Hepatocyte (in vitro differentiated cells): ENCODE data around the gene THRAP3.

Experiments used
- EZH2 ChIP-seq: fragments of 200-600 bp; sonication (generic); IDR thresholded peaks from 2 replicates; pipeline ENCODE4 v1.6.1; 2016; ENCODE audit warnings: antibody characterized with exemption, mild to moderate bottlenecking, borderline replicate concordance
- TF ChIP-seq, protein P1 (sequence below): fragments of 200-600 bp; sonication (generic); IDR thresholded peaks from 2 replicates; pipeline ENCODE4 v1.5.1; 2016; ENCODE audit warnings: antibody characterized with exemption, mild to moderate bottlenecking; ENCODE audit not compliant: poor library complexity

DNA sequence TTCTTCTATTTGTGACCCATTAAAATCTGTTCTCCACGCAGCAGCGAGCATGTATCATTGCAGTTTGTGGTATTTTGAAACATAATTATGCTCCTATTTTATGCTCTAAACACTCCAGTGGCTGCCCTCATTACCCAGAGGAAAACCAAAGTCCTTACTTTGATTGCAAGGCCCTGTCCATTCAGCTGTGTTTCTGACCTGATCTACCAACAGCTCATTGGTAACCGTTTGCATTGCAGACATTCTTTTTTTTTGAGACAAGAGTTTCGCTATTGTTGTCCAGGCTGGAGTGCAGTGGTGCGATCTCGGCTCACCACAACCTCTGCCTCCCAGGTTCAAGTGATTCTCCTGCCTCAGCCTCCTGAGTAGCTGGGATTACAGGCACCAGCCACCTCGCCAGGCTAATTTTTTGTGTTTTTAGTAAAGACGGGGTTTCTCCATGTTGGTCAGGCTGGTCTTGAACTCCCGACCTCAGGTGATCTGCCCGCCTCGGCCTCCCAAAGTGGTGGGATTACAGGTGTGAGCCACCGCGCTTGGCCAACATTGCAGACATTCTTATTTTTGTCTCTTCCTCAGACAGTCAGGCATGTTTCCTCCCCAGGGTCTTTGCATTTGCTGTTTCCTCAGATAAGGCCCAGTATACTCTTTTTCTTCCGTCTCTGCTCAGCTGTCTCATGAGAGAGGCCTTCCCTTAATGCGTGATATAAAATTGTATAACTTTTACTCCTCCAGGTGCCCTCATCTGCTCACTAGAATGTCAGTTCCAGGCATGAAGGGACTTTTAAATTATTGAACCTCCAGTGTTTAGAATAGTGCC lies 32.5 kb downstream of the THRAP3 start:
- TF ChIP-seq, protein P1, sequence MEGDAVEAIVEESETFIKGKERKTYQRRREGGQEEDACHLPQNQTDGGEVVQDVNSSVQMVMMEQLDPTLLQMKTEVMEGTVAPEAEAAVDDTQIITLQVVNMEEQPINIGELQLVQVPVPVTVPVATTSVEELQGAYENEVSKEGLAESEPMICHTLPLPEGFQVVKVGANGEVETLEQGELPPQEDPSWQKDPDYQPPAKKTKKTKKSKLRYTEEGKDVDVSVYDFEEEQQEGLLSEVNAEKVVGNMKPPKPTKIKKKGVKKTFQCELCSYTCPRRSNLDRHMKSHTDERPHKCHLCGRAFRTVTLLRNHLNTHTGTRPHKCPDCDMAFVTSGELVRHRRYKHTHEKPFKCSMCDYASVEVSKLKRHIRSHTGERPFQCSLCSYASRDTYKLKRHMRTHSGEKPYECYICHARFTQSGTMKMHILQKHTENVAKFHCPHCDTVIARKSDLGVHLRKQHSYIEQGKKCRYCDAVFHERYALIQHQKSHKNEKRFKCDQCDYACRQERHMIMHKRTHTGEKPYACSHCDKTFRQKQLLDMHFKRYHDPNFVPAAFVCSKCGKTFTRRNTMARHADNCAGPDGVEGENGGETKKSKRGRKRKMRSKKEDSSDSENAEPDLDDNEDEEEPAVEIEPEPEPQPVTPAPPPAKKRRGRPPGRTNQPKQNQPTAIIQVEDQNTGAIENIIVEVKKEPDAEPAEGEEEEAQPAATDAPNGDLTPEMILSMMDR = no peak
- no peak for TF ChIP-seq EZH2
